Muscle of arm (tissue), 12 donors: ENCODE results near the gene KCTD20. TPM values are rescaled to one million over a fixed set of nuclear protein-coding genes. Genes with fewer than 3 reads are reported as not detected.
"Not testable (repeated sequence)": the region's sequence is repeated elsewhere in the genome, so short reads cannot be mapped to it uniquely, and the experiment has no call there.

Experiments
- DNase-seq: peaks from one replicate; pipeline ENCODE4 v3.0.0-alpha.2; 2013
- polyA plus RNA-seq, 12 donors: library from polyadenylated mRNA; unstranded; fragments of 120-200 nt; gene quantifications; one replicate each; pipeline ENCODE4 v1.2.1, GENCODE V29; 2013; ENCODE audit not compliant: insufficient read length in 12 of 12

The KCTD20 gene
- polyA plus RNA-seq, 12 donors, result 43.3 to 84.7 (median 51.9) TPM; not detected in 1

- DNase-seq, result no peak
Observed at GRCh38 chr6:36442103-36442670, 613 bp upstream of the KCTD20 start.

GRCh38 chr6:36443471-36444428, 950 bp downstream of the KCTD20 start:
- no peak for DNase-seq

GRCh38 chr6:36444470-36444869, 1.7 kb downstream of the KCTD20 start:
- no peak for DNase-seq

- no peak for DNase-seq
Observed at GRCh38 chr6:36445621-36446020, 2.8 kb downstream of the KCTD20 start.

GRCh38 chr6:36449173-36449572, 6.4 kb downstream of the KCTD20 start:
- DNase-seq, result not testable (repeated sequence)

- DNase-seq, result not testable (repeated sequence)
Observed at GRCh38 chr6:36452897-36453296, 10.1 kb downstream of the KCTD20 start.

- DNase-seq, result no peak
Observed at GRCh38 chr6:36455486-36456027, 12.8 kb downstream of the KCTD20 start.

GRCh38 chr6:36459501-36459900, 16.7 kb downstream of the KCTD20 start:
- no peak for DNase-seq

GRCh38 chr6:36460916-36461315, 18.1 kb downstream of the KCTD20 start:
- no peak for DNase-seq

- no peak for DNase-seq
Observed at GRCh38 chr6:36461646-36462045, 18.8 kb downstream of the KCTD20 start.

- DNase-seq, result no peak
Observed at GRCh38 chr6:36463676-36464075, 20.9 kb downstream of the KCTD20 start.

- DNase-seq, result no peak
Observed at GRCh38 chr6:36464233-36464632, 21.4 kb downstream of the KCTD20 start.

GRCh38 chr6:36467625-36468024, 24.8 kb downstream of the KCTD20 start:
- DNase-seq, result no peak

GRCh38 chr6:36469148-36469661, 26.4 kb downstream of the KCTD20 start:
- DNase-seq, result no peak

- DNase-seq, result no peak
Observed at GRCh38 chr6:36469946-36470345, 27.1 kb downstream of the KCTD20 start.

- DNase-seq, result no peak
Observed at GRCh38 chr6:36478051-36478526, 35.3 kb downstream of the KCTD20 start.

- no peak for DNase-seq
Observed at GRCh38 chr6:36479256-36479655, 36.5 kb downstream of the KCTD20 start.

- DNase-seq, result not testable (repeated sequence)
Observed at GRCh38 chr6:36483326-36483725, 40.5 kb downstream of the KCTD20 start.

GRCh38 chr6:36484736-36485135, 41.9 kb downstream of the KCTD20 start:
- DNase-seq, result no peak

GRCh38 chr6:36487698-36488097, 44.9 kb downstream of the KCTD20 start:
- no peak for DNase-seq

- no peak for DNase-seq
Observed at GRCh38 chr6:36488221-36488620, 45.4 kb downstream of the KCTD20 start.

GRCh38 chr6:36489426-36489825, 46.6 kb downstream of the KCTD20 start:
- no peak for DNase-seq
